Activated T-cell treated with anti-CD3 and anti-CD28 coated beads, Interleukin-2, amount 50 U/mL, for 24 hours (primary cell): ENCODE results near the gene SPOCK3.

ENCODE experiments used
- DNase-seq: peaks from one replicate; pipeline ENCODE4 v3.0.0-alpha.2; 2020
- H3K27ac Mint-ChIP-seq: 2 replicates; pipeline ENCODE4 v1.8.0; 2020; ENCODE audit warnings: mild to moderate bottlenecking, mixed read lengths
- H3K27me3 Mint-ChIP-seq: 2 replicates; pipeline ENCODE4 v1.8.0; 2020; ENCODE audit warnings: mixed read lengths
- H3K36me3 Mint-ChIP-seq: 2 replicates; pipeline ENCODE4 v1.8.0; 2020; ENCODE audit warnings: low read depth, mixed read lengths
- H3K4me1 Mint-ChIP-seq: 2 replicates; pipeline ENCODE4 v1.8.0; 2020; ENCODE audit warnings: low read depth, mixed read lengths
- H3K4me3 Mint-ChIP-seq: 2 replicates; pipeline ENCODE4 v1.8.0; 2020; ENCODE audit warnings: mild to moderate bottlenecking, moderate library complexity, mixed read lengths
- H3K9me3 Mint-ChIP-seq: 2 replicates; pipeline ENCODE4 v1.8.0; 2020; ENCODE audit warnings: mixed read lengths

The SPOCK3 gene

DNA sequence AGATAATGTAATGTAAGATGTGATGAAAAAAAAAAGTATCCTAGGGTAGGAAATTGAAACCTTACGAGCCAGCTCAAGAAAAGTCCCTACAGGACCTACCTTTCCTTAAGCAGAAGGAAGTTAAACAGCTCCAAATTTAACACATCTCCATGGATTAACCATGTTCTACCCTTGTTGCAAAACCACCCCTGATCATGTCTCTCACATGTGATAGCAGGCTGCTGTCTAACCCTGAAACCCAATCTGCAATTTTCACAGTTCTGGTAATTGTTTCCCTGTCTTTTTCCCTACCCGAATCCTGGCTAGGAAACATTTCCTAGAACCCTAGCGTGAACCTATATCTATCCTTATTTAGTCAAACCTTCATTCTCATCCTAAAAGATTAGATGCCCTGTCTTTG is 198.9 kb downstream of the SPOCK3 start:
- Mint-ChIP-seq H3K27me3 (no peaks in the 10 kb centered on the region), H3K4me3 (no peak overlapping the region), H3K4me1 (no peaks in the 10 kb centered on the region), H3K27ac (no peak overlapping the region), H3K36me3 (no peaks in the 10 kb centered on the region), H3K9me3 (peaks cover 2% of the 10 kb centered on the region)
- no peak for DNase-seq

DNA sequence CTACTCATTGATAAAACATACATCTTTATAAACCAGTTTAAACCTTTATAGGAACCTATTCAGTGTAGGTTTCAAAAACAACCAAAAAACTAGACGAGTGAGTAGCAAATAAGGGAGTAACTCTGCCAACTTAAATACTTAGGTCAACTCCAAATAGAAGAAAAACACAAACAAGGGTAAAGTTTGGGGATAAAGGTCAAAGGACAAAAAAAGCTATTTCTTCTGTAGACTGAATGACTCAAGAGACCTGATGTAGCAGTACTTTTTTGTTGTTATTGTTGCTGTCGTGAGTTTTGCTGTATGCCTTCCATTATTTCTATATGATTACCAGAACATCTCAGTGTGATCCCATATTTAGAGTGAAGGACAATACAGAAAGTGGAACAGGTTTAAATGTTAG is 199.3 kb downstream of the SPOCK3 start:
- no peak for DNase-seq
- H3K27me3 Mint-ChIP-seq, result no peaks in the 10 kb centered on the region
- H3K27ac Mint-ChIP-seq, result no peak overlapping the region
- no peaks in the 10 kb centered on the region for H3K4me1 Mint-ChIP-seq
- no peaks in the 10 kb centered on the region for H3K36me3 Mint-ChIP-seq
- no peak overlapping the region for H3K4me3 Mint-ChIP-seq
- peaks cover 2% of the 10 kb centered on the region for H3K9me3 Mint-ChIP-seq

DNA sequence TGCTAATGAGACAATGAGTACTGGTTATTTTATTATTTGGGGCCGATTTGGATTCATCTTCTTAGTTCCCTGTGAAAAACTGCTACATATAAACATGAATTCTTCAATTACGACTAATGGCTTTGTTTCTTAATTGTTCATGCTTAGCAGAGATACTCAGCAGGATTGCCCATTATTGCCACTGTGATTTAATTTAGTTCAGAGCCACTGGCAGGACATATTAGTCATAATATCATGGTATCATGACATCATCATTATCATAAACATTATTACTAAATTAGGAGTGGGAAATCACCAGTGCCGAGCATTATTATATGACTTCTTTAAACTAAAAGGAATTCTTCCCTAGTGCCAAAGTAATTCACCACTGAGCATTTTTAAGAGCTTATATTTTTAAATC is 201.4 kb downstream of the SPOCK3 start:
- Mint-ChIP-seq H3K9me3 (no peaks in the 10 kb centered on the region), H3K4me3 (no peak overlapping the region), H3K27me3 (no peaks in the 10 kb centered on the region), H3K4me1 (no peaks in the 10 kb centered on the region), H3K27ac (no peak overlapping the region), H3K36me3 (no peaks in the 10 kb centered on the region)
- no peak for DNase-seq

DNA sequence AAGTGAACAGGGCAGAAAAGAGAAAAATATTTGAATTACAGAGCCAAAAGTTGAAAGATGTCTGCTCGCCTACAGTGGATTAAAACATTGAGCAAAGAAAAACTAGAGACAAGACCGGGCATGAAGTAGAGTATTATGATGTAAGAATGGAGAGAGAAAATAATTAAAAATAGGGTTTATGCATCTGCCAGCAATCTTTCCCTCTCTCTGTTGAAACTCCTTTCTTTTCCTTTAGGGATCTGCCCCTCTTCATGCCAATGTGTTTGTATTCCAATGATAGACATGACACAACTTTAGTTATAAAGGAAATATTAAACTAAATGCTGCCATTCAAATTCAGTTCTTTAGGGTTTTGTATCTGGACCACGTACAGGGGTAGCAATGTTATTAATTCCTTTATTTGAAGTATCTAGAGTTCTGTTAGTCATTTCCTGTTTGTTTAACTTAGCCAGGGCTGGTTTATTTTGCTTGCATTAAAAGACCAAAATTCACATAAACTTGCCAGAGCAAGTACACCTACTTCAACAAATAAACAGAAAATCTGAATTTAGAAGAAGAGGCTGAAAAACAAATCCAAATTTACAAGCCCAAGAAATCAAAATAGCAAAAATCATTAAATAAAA is 202.6 kb downstream of the SPOCK3 start:
- no peak for DNase-seq
- no peaks in the 10 kb centered on the region for H3K9me3 Mint-ChIP-seq
- no peak overlapping the region for H3K4me3 Mint-ChIP-seq
- H3K4me1 Mint-ChIP-seq, result no peaks in the 10 kb centered on the region
- H3K27ac Mint-ChIP-seq, result no peak overlapping the region
- no peaks in the 10 kb centered on the region for H3K36me3 Mint-ChIP-seq
- no peaks in the 10 kb centered on the region for H3K27me3 Mint-ChIP-seq

DNA sequence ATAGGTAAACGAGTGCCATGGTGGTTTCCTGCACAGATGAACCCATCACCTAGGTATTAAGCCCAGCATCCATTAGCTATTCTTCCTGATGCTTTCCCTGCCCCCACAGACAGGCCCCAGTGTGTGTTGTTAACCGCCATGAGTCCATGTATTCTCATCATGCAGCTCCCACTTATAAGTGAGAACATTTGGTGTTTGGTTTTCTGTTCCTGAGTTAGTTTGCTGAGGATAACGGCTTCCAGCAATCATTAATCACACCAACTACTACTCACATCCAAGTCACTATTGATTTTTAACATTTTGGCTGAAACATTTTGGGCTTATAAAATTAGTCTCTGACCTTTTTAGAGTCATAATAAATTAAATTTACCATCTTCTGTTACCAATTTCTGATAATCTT is 205.3 kb downstream of the SPOCK3 start:
- Mint-ChIP-seq H3K4me1 (no peaks in the 10 kb centered on the region), H3K36me3 (no peaks in the 10 kb centered on the region), H3K4me3 (no peak overlapping the region), H3K27ac (no peak overlapping the region), H3K27me3 (no peaks in the 10 kb centered on the region), H3K9me3 (no peaks in the 10 kb centered on the region)
- no peak for DNase-seq

DNA sequence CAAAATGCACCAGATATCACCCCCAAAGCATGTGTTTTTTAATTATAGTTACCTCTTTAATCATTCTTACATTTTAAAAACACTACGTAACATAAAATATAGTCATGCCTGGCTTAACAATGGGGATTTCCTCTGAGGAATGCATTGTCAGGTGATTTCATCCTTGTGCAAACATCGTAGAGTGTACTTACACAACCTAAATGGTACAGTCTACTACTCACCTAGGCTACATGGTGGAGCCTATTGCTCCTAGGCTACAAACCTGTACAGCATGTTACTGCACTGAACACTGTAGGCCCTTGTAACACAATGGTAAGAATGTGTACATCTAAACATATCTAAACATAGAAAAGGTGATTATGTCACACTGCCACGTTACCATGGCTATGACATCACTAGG is 208.6 kb downstream of the SPOCK3 start:
- Mint-ChIP-seq H3K4me1 (no peaks in the 10 kb centered on the region), H3K27ac (no peak overlapping the region), H3K4me3 (no peak overlapping the region), H3K9me3 (no peaks in the 10 kb centered on the region), H3K27me3 (no peaks in the 10 kb centered on the region), H3K36me3 (no peaks in the 10 kb centered on the region)
- DNase-seq, result no peak

DNA sequence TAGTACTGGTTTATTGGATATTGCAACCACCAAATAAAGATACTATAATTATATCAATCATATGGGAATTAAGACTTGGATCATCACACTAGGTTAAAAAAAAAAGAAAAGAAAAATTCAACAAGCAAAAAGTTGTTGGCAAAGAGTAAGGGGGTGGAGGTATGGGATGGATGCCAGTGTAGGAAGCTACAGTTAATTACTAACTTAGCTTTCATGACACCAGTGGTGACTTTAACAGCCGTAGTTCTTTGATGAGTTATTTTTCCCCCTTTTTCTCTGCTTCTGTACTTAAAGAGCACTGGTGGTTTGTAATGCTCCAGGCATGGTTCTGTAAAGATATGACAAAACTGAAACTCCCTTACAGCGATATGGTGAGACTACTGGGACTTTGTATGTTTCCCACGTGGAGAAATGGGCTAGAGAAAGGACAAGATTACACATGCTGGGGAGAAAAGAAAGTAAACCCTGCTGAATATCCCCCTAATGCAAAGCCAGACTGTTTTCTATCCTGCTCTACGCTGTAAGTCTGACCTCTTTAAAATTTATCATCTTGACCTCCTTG is 210.8 kb downstream of the SPOCK3 start:
- H3K4me3 Mint-ChIP-seq, result no peak overlapping the region
- H3K9me3 Mint-ChIP-seq, result no peaks in the 10 kb centered on the region
- no peak overlapping the region for H3K27ac Mint-ChIP-seq
- DNase-seq, result no peak
- no peaks in the 10 kb centered on the region for H3K4me1 Mint-ChIP-seq
- H3K36me3 Mint-ChIP-seq, result no peaks in the 10 kb centered on the region
- H3K27me3 Mint-ChIP-seq, result no peaks in the 10 kb centered on the region

DNA sequence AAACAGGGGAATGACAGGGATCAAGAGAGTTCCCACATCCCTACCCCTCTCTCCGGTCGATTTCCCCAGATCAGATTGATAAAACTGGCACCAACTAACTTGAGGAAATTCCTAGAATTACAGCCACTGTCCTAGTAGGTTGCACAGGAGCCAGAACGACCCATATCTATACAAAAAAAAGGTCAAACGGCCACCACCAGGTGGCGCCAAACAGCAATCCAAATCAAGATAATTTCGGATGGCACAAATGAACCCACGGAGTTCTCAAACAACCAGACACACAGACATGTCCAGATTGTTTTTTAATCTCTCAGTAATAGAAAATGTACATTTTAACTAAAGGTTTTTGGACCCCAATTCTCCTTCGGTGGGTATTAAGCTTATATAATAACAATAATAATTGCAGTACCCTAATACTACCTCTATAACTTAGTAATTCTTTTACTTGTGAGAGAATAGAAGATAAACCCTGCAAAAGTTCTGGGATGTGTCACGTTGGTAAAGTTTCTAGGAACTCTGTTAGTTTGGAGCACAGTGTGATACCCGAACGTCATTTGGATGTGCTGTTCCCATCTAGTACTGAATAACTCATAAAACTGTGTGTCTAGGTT is 212.6 kb downstream of the SPOCK3 start:
- H3K36me3 Mint-ChIP-seq, result no peaks in the 10 kb centered on the region
- no peak overlapping the region for H3K4me3 Mint-ChIP-seq
- no peaks in the 10 kb centered on the region for H3K27me3 Mint-ChIP-seq
- no peaks in the 10 kb centered on the region for H3K9me3 Mint-ChIP-seq
- H3K27ac Mint-ChIP-seq, result no peak overlapping the region
- H3K4me1 Mint-ChIP-seq, result no peaks in the 10 kb centered on the region
- DNase-seq, result peak; percentile 45

DNA sequence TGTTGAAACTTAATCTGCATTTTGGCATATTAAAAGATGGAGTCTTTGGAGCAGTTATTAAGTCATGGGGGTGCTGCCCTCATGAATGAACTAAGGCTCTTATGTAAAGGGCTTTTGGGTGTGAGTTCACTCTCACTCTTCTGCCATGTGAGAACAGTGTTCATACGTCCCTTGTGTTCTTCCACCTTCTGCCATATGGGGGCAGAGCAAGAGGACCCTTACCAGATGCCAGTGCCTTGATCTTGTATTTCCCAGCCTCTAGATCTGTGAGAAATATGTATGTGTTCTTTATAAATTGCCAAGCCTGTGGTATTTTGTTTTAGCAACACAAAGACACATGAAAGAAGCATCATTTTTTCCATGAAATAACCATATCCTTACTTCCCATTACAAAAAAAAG is 213.9 kb downstream of the SPOCK3 start:
- H3K9me3 Mint-ChIP-seq, result no peaks in the 10 kb centered on the region
- no peak overlapping the region for H3K27ac Mint-ChIP-seq
- no peaks in the 10 kb centered on the region for H3K4me1 Mint-ChIP-seq
- DNase-seq, result no peak
- no peak overlapping the region for H3K4me3 Mint-ChIP-seq
- H3K27me3 Mint-ChIP-seq, result no peaks in the 10 kb centered on the region
- H3K36me3 Mint-ChIP-seq, result no peaks in the 10 kb centered on the region

DNA sequence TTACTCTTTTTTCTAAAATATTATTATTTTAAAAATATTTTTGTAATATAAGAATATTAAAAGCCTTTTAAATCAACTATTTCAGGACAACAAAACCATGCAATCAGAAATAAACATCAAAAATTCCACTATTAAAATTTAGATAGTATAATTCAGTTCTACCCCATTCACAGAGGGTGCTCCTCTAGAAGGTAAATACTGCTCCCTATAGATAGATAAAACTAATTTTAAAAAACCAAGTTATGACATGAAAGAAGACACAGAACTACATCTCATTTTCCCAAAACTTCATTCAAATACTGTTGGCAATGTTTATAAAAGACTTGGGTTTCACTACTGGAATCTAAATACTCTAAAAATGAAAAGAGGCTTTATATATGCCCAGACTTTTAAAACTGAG is 219.3 kb downstream of the SPOCK3 start:
- Mint-ChIP-seq H3K4me3 (no peak overlapping the region), H3K9me3 (no peaks in the 10 kb centered on the region), H3K4me1 (no peaks in the 10 kb centered on the region), H3K27me3 (no peaks in the 10 kb centered on the region), H3K27ac (no peak overlapping the region), H3K36me3 (no peaks in the 10 kb centered on the region)
- DNase-seq, result no peak

DNA sequence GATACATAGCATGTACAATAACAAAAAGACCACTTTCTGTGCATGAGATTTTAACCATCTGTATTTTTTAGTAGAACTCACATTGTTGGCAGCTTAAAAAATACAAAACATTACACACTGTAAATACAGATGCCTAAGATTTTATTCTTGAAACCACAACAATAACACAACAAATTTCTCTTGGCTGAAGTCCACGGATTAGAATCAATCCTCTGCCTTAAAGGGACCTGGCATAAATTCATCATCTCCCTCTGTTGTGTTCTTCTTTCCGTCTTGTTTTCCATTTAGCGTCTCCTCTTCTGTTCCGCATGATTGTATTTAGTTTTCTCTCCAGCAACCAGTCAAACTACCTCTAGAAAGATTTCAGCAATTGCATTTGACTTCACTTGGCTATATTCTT is 231.0 kb downstream of the SPOCK3 start:
- no peak overlapping the region for H3K27ac Mint-ChIP-seq
- H3K36me3 Mint-ChIP-seq, result no peaks in the 10 kb centered on the region
- no peak for DNase-seq
- H3K4me1 Mint-ChIP-seq, result no peaks in the 10 kb centered on the region
- H3K27me3 Mint-ChIP-seq, result no peaks in the 10 kb centered on the region
- no peaks in the 10 kb centered on the region for H3K9me3 Mint-ChIP-seq
- no peak overlapping the region for H3K4me3 Mint-ChIP-seq

DNA sequence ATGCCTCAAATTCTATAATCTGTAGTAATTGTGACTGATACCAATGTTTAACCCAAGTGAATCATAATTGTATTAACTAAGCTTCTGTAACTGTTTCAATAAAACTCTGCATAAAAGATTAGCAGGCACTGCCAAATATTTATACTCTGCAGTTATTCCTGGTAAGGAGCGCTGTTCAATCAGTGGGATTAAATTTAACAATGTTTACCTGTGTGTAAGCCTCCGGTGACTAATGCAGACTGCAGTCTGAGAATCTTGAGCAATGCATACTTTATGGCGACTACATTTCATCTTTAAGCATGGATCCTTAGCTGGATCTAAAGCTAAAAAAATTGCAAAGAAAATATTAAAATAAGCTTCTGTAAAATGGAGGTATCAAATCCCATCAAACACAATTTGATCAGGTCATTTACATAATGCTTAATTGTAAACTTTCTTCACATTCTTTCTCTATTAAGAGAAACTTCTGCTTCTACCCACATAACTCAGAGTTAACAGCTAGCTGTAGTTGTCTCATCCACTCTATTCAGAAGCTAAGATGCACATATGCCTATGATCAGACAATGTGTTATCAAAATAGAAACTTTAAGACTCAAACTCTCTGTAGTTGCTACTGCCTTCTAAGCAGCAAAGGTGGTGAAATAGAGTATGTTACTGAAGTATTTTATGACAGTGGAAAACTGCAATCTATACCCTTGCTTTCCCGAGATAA is 234.0 kb downstream of the SPOCK3 start:
- Mint-ChIP-seq H3K27me3 (no peaks in the 10 kb centered on the region), H3K4me1 (no peaks in the 10 kb centered on the region), H3K27ac (no peak overlapping the region)

DNA sequence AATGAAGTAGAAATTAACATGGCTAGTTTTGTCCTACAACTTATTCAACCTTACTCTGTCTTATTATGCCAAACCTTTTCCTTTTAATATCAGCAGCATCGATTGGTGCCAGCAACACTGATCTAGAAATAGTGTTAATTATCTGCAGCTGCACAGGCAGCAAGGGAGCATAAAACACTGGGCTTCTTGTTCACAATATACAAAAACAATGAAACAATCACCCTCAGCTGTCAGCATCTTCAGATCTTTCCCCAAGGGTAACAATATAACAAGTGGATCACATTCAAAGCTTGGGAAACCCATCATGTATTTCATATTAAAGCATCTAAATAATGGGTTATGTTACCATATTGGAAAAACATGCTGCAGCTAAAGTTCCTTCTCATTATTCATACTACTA is 238.1 kb downstream of the SPOCK3 start:
- no peak overlapping the region for H3K4me3 Mint-ChIP-seq

More for the DNA sequence above, 234.0 kb downstream of the SPOCK3 start:
- H3K4me3 Mint-ChIP-seq, result no peak overlapping the region
- H3K9me3 Mint-ChIP-seq, result no peaks in the 10 kb centered on the region
- H3K36me3 Mint-ChIP-seq, result no peaks in the 10 kb centered on the region
- no peak for DNase-seq

DNA sequence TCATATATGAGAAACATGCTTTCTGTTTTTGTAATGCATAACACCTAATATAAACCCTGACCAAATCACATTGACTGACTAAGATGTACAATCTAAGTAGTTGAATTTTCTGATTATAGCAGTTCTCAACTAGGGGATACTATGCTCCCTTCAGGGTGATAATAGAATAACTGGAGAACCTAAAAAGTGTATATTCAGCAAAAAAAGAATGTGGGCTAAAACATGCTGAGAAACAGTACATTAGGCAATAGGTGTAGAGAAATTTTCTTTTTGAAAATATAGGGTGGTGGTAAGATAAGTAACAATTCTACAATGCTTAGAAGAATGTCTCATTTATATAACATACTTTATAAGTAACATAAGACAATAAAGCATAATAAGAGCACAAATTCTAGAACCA is 239.6 kb downstream of the SPOCK3 start:
- Mint-ChIP-seq H3K9me3 (no peaks in the 10 kb centered on the region), H3K4me1 (no peaks in the 10 kb centered on the region)

More for the DNA sequence above, 238.1 kb downstream of the SPOCK3 start:
- Mint-ChIP-seq H3K9me3 (no peaks in the 10 kb centered on the region), H3K27ac (no peak overlapping the region), H3K27me3 (no peaks in the 10 kb centered on the region), H3K36me3 (no peaks in the 10 kb centered on the region), H3K4me1 (no peaks in the 10 kb centered on the region)
- no peak for DNase-seq

DNA sequence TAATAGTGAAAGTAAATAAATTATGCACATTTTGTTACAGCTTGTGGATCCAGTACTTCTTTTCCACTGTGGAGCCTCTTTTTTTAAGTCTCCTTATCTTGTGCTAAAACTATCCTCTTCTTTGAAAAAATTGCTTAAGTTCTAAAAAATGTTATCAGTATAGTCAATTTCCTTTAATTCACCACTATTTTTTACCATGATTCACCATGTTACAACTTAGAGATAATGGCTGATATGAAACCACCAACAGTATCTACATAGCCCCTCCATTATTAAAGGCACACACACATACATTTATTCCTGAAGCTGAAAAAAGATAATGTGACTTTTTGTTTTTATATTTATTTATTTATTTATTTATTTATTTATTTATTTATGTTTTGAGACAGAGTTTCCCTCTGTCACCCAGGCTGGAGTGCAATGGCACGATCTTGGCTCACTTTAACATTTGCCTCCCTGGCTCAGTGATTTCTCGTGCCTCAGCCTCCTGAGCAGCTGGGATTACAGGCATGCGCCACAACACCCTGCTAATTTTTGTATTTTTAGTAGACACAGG is 243.2 kb downstream of the SPOCK3 start:
- Mint-ChIP-seq H3K36me3 (no peaks in the 10 kb centered on the region), H3K4me1 (no peaks in the 10 kb centered on the region), H3K4me3 (no peak overlapping the region), H3K9me3 (no peaks in the 10 kb centered on the region), H3K27ac (no peak overlapping the region), H3K27me3 (no peaks in the 10 kb centered on the region)
- no peak for DNase-seq

More for the DNA sequence above, 239.6 kb downstream of the SPOCK3 start:
- no peaks in the 10 kb centered on the region for H3K27me3 Mint-ChIP-seq
- no peak overlapping the region for H3K27ac Mint-ChIP-seq
- H3K4me3 Mint-ChIP-seq, result no peak overlapping the region
- no peaks in the 10 kb centered on the region for H3K36me3 Mint-ChIP-seq
- DNase-seq, result no peak
